Muscle of back (tissue), 11 donors: ENCODE measurements around the gene GART. TPM values are rescaled to one million over a fixed set of nuclear protein-coding genes. Genes with fewer than 3 reads are reported as not detected.

ENCODE experiments used
- DNase-seq, 3 donors: peaks; one replicate each; pipeline versions ENCODE4 v3.0.0 to v3.0.0-alpha.2; 2013
- polyA plus RNA-seq, 10 donors: library from polyadenylated mRNA; unstranded; fragments of 120-200 nt; gene quantifications; one replicate each; pipeline ENCODE4 v1.2.1, GENCODE V29; 2013; ENCODE audit not compliant: insufficient read length in 10 of 10

The GART gene
- polyA plus RNA-seq, 10 donors: 38.3 to 71.6 (median 55.6) TPM

- DNase-seq: no peak
These were observed 13.0 kb upstream of the GART start for GRCh38 chr21:33554982-33555344.

GRCh38 chr21:33554236-33554981, 12.5 kb upstream of the GART start:
- no peak for DNase-seq

DNA sequence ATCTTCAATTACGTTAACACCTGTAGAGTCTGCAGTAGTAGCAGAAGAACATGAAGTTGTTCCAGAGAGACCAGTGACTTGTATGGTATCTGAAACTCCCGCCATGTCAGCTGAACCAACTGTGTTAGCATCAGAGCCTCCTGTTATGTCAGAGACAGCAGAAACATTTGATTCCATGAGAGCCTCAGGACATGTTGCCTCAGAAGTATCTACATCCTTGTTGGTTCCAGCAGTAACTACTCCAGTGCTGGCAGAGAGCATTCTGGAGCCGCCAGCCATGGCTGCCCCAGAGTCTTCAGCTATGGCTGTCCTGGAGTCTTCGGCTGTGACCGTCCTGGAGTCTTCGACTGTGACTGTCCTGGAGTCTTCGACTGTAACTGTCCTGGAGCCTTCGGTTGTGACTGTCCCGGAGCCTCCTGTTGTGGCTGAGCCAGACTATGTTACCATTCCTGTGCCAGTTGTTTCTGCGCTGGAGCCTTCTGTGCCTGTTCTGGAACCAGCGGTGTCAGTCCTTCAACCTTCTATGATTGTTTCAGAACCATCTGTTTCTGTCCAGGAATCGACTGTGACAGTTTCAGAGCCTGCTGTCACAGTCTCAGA, 11.2 kb upstream of the GART start:
- no peak for DNase-seq

DNA sequence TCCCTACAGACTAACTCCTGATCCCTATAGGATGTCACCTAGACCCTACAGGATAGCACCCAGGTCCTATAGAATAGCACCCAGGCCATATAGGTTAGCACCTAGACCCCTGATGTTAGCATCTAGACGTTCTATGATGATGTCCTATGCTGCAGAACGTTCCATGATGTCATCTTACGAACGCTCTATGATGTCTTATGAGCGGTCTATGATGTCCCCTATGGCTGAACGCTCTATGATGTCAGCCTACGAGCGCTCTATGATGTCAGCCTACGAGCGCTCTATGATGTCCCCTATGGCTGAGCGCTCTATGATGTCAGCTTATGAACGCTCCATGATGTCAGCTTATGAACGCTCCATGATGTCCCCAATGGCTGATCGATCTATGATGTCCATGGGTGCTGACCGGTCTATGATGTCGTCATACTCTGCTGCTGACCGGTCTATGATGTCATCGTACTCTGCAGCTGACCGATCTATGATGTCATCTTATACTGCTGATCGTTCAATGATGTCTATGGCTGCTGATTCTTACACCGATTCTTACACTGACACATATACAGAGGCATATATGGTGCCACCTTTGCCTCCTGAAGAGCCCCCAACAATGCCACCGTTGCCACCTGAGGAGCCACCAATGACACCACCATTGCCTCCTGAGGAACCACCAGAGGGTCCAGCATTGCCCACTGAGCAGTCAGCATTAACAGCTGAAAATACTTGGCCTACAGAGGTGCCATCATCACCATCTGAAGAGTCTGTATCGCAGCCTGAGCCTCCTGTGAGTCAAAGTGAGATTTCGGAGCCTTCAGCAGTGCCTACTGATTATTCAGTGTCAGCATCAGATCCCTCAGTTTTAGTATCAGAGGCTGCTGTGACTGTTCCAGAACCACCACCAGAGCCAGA, 10.4 kb upstream of the GART start:
- DNase-seq: no peak

GRCh38 chr21:33551664-33552063, 9.7 kb upstream of the GART start:
- no peak for DNase-seq

GRCh38 chr21:33550772-33551660, 9.1 kb upstream of the GART start:
- no peak for DNase-seq

DNA sequence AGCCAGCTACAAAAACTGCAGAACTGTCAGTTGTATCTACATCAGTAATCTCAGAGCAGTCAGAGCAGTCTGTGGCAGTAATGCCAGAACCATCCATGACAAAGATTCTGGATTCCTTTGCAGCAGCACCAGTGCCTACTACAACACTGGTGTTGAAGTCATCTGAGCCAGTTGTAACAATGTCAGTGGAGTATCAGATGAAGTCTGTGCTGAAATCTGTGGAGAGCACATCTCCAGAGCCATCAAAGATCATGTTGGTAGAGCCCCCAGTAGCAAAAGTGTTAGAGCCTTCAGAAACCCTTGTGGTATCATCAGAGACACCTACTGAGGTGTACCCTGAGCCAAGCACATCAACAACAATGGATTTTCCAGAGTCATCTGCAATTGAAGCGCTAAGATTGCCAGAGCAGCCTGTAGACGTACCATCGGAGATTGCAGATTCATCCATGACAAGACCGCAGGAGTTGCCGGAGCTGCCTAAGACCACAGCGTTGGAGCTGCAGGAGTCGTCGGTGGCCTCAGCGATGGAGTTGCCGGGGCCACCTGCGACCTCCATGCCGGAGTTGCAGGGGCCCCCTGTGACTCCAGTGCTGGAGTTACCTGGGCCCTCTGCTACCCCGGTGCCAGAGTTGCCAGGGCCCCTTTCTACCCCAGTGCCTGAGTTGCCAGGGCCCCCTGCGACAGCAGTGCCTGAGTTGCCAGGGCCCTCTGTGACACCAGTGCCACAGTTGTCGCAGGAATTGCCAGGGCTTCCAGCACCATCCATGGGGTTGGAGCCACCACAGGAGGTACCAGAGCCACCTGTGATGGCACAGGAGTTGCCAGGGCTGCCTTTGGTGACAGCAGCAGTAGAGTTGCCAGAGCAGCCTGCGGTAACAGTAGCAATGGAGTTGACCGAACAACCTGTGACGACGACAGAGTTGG, 8.2 kb upstream of the GART start:
- no peak for DNase-seq

GRCh38 chr21:33546086-33546485, 4.2 kb upstream of the GART start:
- DNase-seq: no peak

- DNase-seq: no peak
These were observed 2.7 kb upstream of the GART start for GRCh38 chr21:33544451-33545195.

- DNase-seq: no peak
These were observed 1.7 kb upstream of the GART start for GRCh38 chr21:33543505-33544129.

GRCh38 chr21:33542640-33543504, 955 bp upstream of the GART start, which contains the start of gene SON:
TSS of gene SON (plus strand) at chr21:33543038. CDS start at chr21:33543093, 55 bp downstream.
- DNase-seq: peak; percentile 99

GRCh38 chr21:33541105-33541711, 709 bp downstream of the GART start:
- DNase-seq: peak in 1 of 3 donors; percentile 20

- DNase-seq: no peak
These were observed 1.2 kb downstream of the GART start for GRCh38 chr21:33540711-33541104.

GRCh38 chr21:33539616-33540015, 2.3 kb downstream of the GART start:
- no peak for DNase-seq

GRCh38 chr21:33537212-33537611, 4.7 kb downstream of the GART start:
- no peak for DNase-seq

DNA sequence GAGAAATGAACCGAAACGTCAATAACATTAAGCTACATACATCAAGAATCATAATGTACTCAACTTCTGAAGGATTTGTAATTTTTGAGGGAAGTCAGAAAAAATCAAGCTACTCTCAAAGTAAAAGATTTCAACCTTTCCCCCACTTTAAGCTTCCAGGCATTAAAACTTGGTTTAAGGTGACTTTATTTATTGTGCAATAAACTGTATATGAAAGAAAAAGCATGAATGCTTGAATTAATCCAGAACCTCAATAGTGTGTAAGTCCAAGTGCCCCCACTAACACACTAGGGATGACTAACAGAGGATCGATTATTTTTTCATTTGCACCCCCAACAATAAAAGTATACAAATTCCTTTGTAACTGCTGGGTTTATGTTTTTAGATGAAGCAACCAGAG, 10.9 kb downstream of the GART start:
- DNase-seq: no peak

GRCh38 chr21:33522953-33523349, 19.0 kb downstream of the GART start:
- DNase-seq: no peak
